ENCODE results near the gene CES4A.
"Not testable (repeated sequence)": the region's sequence is repeated elsewhere in the genome, so short reads cannot be mapped to it uniquely, and the experiment has no call there.

The CES4A gene

GRCh38 chr16:67041520-67041919 is 53.1 kb downstream of the CES4A start:
- not testable (repeated sequence) for DNase-seq (ENCODE audit: extremely low read depth in 1 of 2, low read depth in 1 of 2)

DNA sequence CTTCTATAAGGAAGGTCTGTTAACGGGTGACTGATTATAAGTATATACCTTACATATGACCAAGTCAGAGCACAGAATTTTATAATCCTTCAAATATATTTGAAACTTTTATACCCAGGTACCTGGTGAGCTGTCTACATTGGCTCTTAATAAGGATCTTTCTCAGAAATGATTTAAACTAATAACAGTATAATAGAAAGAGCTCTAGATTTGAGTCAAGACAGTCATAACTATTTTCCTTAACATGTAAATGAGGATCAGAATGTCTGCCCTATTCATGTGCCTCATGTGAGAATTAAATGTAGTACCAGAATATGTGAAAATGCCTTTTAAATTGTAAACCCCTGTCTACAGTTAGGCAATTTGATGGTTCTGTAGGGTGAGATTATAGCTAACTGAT is 55.0 kb downstream of the CES4A start:
- no peak for DNase-seq (ENCODE audit: extremely low read depth in 1 of 2, low read depth in 1 of 2)

DNA sequence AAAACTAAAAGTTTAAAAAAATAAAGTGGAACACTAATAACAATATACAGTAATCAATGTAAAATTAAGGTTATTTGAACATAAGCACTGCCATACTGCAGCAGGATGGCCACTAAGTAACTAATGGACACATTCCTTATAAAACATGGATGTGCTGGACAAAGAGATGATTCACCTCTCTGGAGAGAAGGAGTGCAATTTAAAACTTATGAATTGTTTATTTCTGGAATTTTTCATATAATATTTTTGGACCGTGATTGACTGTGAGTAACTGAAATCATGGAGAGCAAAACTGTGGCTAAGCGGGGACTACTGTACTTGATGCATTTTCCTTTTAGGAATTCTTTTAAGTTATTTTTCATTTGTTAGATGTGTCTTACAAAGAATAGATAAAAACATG is 62.4 kb downstream of the CES4A start:
- DNase-seq (ENCODE audit: extremely low read depth in 1 of 2, low read depth in 1 of 2) = no peak

DNA sequence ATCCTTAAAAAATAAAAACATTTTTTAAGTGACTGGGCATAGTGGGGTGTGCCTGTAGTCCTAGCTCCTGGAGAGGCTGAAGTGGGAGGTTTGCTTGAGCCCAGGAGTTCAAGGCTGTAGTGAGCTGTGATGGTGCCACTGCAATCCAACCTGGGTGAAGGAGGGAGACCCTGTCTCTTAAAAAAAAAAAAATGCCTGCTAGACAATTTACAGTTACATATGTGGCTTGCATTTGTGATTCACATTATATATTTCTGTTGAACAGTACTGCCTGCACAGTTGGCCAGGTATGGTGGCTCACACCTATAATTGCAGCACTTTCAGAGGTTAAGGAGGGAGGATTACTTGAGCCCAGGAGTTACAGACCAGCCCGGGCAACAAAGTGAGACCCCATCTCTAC is 64.0 kb downstream of the CES4A start:
- no peak for DNase-seq (ENCODE audit: extremely low read depth in 1 of 2, low read depth in 1 of 2)

DNA sequence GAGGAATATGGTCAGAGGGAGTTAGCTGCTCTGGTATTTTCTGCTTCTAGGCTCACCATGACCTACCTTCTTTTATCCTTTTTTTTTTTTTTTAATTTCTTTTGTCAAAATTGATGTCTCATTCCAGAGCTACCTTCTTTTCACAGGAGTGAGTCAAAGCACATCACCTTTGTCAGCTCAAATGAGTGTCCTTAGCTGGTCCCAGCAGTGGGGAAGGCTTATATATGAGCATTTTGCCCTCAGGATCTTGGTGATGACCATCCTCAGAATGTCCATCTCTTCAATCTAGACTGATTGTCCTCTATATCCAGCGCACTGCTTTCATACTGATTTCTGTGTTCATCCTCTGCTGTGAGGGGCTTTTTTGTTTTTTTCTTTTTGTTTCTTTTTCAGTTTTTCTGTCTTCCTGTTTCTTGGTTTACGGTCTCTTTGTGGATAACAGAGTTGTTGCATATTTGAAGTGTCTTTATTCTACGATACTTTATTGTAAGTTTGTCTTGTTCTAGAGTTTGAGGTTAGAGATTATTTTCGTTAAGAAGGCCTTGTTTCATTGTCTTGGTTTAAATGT is 65.5 kb downstream of the CES4A start:
- no peak for DNase-seq (ENCODE audit: extremely low read depth in 1 of 2, low read depth in 1 of 2)

GRCh38 chr16:67054901-67055300 is 66.5 kb downstream of the CES4A start:
- no peak for DNase-seq (ENCODE audit: extremely low read depth in 1 of 2, low read depth in 1 of 2)

GRCh38 chr16:67055712-67056487 is 67.5 kb downstream of the CES4A start:
- DNase-seq (ENCODE audit: extremely low read depth in 1 of 2, low read depth in 1 of 2) = peak in 1 of 2 donors; percentile 17

All from stimulated activated CD8-positive, alpha-beta memory T cell treated with anti-CD3 and anti-CD28 coated beads, Interleukin-7, amount 100 ng/mL, for 48 hours (primary cell).